Right cardiac atrium (tissue), 5 donors: ENCODE measurements around the gene GTF3C6. TPM values are rescaled to one million over a fixed set of nuclear protein-coding genes. Genes with fewer than 3 reads are reported as not detected.
"Not testable (repeated sequence)": the region's sequence is repeated elsewhere in the genome, so short reads cannot be mapped to it uniquely, and the experiment has no call there.

Source experiments
- ATAC-seq, 2 donors: fragments of 200-7000 bp; cut with Tn5 transposase; one replicate each; pipeline versions ENCODE4 v1.8.0 to v1.9.1; 2020; ENCODE audit warnings: moderate library complexity in 2 of 2, mild to moderate bottlenecking in 1 of 2
- DNase-seq, 3 donors: peaks; one replicate each; pipeline ENCODE4 v3.0.0-alpha.2; 2020
- H3K27ac ChIP-seq: one replicate; pipeline ENCODE4 v1.5.1; 2013; ENCODE audit warnings: mild to moderate bottlenecking, low read length, control low read depth, moderate library complexity
- H3K27me3 ChIP-seq: one replicate; pipeline ENCODE4 v1.6.1; 2013; ENCODE audit not compliant: control insufficient read depth, insufficient read depth
- H3K4me1 ChIP-seq: one replicate; pipeline ENCODE4 v1.6.1; 2013; ENCODE audit warnings: low read length; ENCODE audit not compliant: control insufficient read depth, insufficient read depth
- H3K4me3 ChIP-seq: one replicate; pipeline ENCODE4 v1.5.1; 2013; ENCODE audit warnings: low read length, control low read depth
- H3K9me3 ChIP-seq: one replicate; pipeline ENCODE4 v1.6.1; 2013; ENCODE audit warnings: low read length; ENCODE audit not compliant: control insufficient read depth
- WGBS: extraction: QIAGEN DNeasy Blood & Tissue Kit; methylation state at CpG from one replicate; pipeline ENCODE4 v1.1.7; 2013; 5-methylcytosine and 5-hydroxymethylcytosine counted together
- intact Hi-C, 4 donors: fragments of 100-400 bp; cut with DNase I; formaldehyde crosslinking; loops; one replicate each; pipeline versions ENCODE4 v1.11.0 to v1.14.0; 2022 to 2023
- polyA plus RNA-seq: library from polyadenylated mRNA; stranded (reverse); fragments of 200-250 nt; gene quantifications from one replicate; pipeline ENCODE4 v1.2.3, GENCODE V29; 2013
- total RNA-seq, 4 donors: library from RNA; stranded (reverse); fragmentation: NEBNext Ultra II Directional; extraction: Animal tissue kit (Norgen Biotek cat#: 25700); gene quantifications; one replicate each; pipeline ENCODE4 v1.2.1, GENCODE V29; 2021
- donor health status: healthy with polysubstance abuse.
- donor health status: DM: no; HTN: yes; CAD: no.
- donor health status: DM: no; HTN: no; CAD: no.
- donor health status: DM: no; HTN: yes; CAD: no; lungs with severe emphysema.
- donor health status: DM: yes; HTN: yes; CAD: no.

Gene GTF3C6
- total and polyA plus RNA-seq, 5 donors: 83.0 to 129 (median 87.3) TPM

DNA sequence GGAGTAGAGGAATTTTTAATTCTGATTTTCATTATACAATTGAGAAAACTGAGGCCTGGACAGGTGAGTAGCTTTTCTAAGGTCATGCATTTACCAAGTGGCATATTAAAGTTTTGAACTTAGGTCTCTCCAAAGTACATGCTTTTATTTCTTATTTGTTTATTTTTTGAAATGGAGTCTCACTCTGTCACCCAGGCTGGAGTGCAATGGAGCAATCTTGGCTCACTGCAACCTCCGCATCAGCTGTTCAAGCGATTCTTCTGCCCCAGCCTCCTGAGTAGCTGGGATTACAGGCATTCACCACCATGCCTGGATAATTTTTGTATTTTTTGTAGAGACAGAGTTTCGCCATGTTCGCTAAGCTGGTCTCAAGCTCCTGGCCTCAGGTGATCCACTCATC lies 54.0 kb downstream of the GTF3C6 start:
- not testable (repeated sequence) for H3K4me3 ChIP-seq, DNase-seq, ATAC-seq, H3K27ac ChIP-seq, H3K27me3 ChIP-seq, H3K4me1 ChIP-seq, H3K9me3 ChIP-seq
- WGBS: 95% methylated on average over 4 of the region's 4 CpGs
- intact Hi-C loops: loop anchor here in 2 of 4 donors (5.0 to 10.0 kb wide), 2 partner anchors 192 to 200 kb away; no protein-coding TSS in a partner anchor

DNA sequence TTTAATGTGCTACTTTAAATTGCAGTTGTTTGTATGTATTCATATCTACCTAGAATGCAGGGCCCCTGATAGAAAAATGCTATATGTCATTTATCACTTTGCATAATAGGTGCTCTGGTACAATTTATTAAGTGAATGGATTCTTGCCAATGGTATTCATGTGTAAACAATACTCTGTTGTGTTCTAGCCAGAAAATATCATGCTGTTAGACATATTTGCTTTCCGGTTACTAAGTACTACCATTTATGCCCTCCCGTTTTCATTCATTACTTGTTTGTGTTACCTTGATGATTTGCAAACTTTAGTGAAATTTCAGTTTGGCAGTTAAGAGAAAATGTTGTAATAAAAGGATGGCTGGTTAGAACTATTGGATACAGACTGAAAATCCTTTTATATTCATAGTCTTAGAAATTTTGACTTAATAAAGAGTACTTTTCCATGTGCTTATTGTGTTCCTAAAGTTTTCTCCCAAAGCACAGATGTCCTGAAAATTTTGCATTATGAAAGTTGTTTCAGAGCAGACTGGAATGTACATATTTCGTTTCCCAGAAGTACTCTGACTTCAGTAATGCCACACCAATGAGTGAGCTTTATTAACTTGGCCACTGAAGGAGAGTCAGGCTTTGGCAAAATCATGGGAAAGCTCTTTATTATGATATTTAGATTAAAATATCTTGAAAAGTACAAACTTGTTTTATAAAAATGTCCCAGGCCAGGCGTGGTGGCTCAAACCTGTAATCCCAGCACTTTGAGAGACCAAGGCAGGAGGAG lies 54.8 kb downstream of the GTF3C6 start:
- ATAC-seq (no peak), DNase-seq (no peak)
- H3K27ac ChIP-seq: no peak overlapping the region
- no peak overlapping the region for H3K4me3 ChIP-seq
- intact Hi-C loops: loop anchor here in 2 of 4 donors (5.0 to 10.0 kb wide), 2 partner anchors 191 to 199 kb away; no protein-coding TSS in a partner anchor
- H3K4me1 ChIP-seq: no peaks in the 10 kb centered on the region
- 71% methylated on average over 4 of the region's 4 CpGs for WGBS
- no peaks in the 10 kb centered on the region for H3K9me3 ChIP-seq
- no peaks in the 10 kb centered on the region for H3K27me3 ChIP-seq

DNA sequence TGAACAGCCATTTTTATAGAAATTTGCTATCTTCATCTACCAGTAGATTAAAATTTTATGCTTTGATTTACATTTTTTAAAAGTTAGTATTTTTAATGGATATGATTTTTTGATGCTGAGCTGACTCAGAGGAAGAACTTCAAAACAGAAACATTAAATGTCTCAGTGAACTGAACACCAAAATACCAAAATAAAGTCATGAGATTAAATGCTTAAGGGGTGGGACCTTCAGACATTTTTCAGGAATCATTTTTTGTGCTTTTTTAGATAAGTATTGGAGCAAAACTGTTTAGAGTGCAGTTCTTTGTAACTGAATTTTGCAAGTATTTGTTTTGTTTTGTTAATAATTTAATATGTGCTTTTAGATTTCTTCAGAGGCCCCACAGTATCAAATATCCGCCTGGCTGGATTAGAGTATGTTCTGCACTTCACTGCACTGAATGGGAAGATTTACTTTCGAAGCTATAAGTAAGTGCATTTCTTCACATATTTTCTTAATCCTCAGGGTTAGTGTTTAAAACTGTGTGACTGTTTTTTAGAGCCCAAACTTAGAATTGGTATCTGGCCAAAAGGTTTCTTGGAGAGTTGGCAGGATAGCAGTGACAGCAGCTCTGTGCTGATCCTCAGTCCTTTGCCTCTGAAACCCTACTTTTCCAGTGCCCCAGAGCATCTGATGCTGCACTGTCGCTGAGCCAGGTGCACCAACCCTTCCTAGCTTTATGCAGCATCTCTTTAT lies 57.1 kb downstream of the GTF3C6 start:
- Histone ChIP-seq H3K4me3 (no peak overlapping the region), H3K4me1 (no peaks in the 10 kb centered on the region), H3K27ac (no peak overlapping the region), H3K9me3 (no peaks in the 10 kb centered on the region), H3K27me3 (no peaks in the 10 kb centered on the region)
- intact Hi-C loops: loop anchor here in 1 of 4 donors (10.0 kb wide), 1 partner anchor 189 kb away; no protein-coding TSS in a partner anchor
- no peak for DNase-seq
- ATAC-seq: peak in 1 of 2 donors; percentile 51
- 71% methylated on average over 3 of the region's 3 CpGs for WGBS

DNA sequence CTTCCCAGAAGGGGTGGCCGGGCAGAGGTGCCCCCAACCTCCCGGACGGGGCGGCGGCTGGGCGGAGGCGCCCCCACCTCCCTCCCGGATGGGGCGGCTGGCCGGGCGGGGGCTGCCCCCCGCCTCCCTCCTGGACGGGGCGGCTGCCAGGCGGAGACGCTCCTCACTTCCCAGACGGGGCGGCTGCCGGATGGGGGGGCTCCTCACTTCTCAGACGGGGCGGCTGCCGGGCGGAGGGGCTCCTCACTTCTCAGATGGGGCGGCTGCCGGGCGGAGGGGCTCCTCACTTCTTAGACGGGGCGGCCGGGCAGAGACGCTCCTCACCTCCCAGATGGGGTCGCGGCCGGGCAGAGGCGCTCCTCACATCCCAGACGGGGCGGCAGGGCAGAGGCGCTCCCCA lies 58.7 kb downstream of the GTF3C6 start:
- not testable (repeated sequence) for H3K27ac ChIP-seq, H3K9me3 ChIP-seq, H3K4me3 ChIP-seq, H3K27me3 ChIP-seq, H3K4me1 ChIP-seq, ATAC-seq
- WGBS: 96% methylated on average over 34 of the region's 37 CpGs
- peak in 1 of 3 donors; percentile 58 for DNase-seq
- intact Hi-C loops: loop anchor here in 1 of 4 donors (10.0 kb wide), 1 partner anchor 188 kb away; no protein-coding TSS in a partner anchor

Other genes with a start within 250 kb of the GTF3C6 start
- 10 to 100 TPM in 2 of 4 donors, 1 to 10 TPM in 2; 7.5 to 10.8 (median 9.9) TPM for gene CDK19, start 143.2 kb upstream of the GTF3C6 start, total RNA-seq
- 4.8 TPM for gene CDK19, start 143.2 kb upstream of the GTF3C6 start, polyA plus RNA-seq
- gene AMD1, start 83.9 kb upstream of the GTF3C6 start, total RNA-seq: 10 to 100 TPM; 58.0 to 65.2 (median 63.2) TPM
- 49.9 TPM for gene AMD1, start 83.9 kb upstream of the GTF3C6 start, polyA plus RNA-seq
- gene RPF2, start 23.3 kb downstream of the GTF3C6 start, total RNA-seq: 10 to 100 TPM; 21.2 to 26.7 (median 24.0) TPM
- 21.5 TPM for gene RPF2, start 23.3 kb downstream of the GTF3C6 start, polyA plus RNA-seq
- 10 to 100 TPM in 1 of 4 donors, 1 to 10 TPM in 3; 5.0 to 11.3 (median 5.4) TPM for gene SLC16A10, start 128.8 kb downstream of the GTF3C6 start, total RNA-seq
- gene SLC16A10, start 128.8 kb downstream of the GTF3C6 start, polyA plus RNA-seq: 2.2 TPM